Activated naive CD4-positive, alpha-beta T cell treated with anti-CD3 and anti-CD28 coated beads, Interleukin-2, amount 10 ng/mL, durations not matched to agents 7 days and 5 days (primary cell): Measurements from ENCODE around the gene KIF1B.
"Not testable (repeated sequence)": the region's sequence is repeated elsewhere in the genome, so short reads cannot be mapped to it uniquely, and the experiment has no call there.

Experiments used
- CTCF ChIA-PET: fragments of 350-600 bp; sonication (Branson Sonifier 250); formaldehyde crosslinking; loops from one replicate; lab custom pipeline; 2021; ENCODE audit warnings: antibody characterized with exemption; lab: Charles Lee
- DNase-seq: peaks from one replicate; pipeline ENCODE4 v3.0.0-alpha.2; 2020
- H3K27ac Mint-ChIP-seq: one replicate; pipeline ENCODE4 v1.8.0; 2021; ENCODE audit warnings: mild to moderate bottlenecking, moderate library complexity, mixed read lengths
- H3K27me3 Mint-ChIP-seq: one replicate; pipeline ENCODE4 v1.8.0; 2021; ENCODE audit warnings: mild to moderate bottlenecking, mixed read lengths
- H3K36me3 Mint-ChIP-seq: one replicate; pipeline ENCODE4 v1.8.0; 2021; ENCODE audit warnings: mixed read lengths
- H3K4me1 Mint-ChIP-seq: one replicate; pipeline ENCODE4 v1.8.0; 2021; ENCODE audit warnings: mixed read lengths
- H3K4me3 Mint-ChIP-seq: one replicate; pipeline ENCODE4 v1.8.0; 2021; ENCODE audit warnings: mild to moderate bottlenecking, moderate library complexity, mixed read lengths
- H3K9me3 Mint-ChIP-seq: one replicate; pipeline ENCODE4 v1.8.0; 2021; ENCODE audit warnings: mixed read lengths

The KIF1B gene

GRCh38 chr1:10207810-10208209 is 2.6 kb upstream of the KIF1B start:
- Mint-ChIP-seq H3K4me1 (peaks cover 23% of the 10 kb centered on the region), H3K9me3 (no peaks in the 10 kb centered on the region), H3K36me3 (no peaks in the 10 kb centered on the region), H3K4me3 (no peak overlapping the region), H3K27me3 (peaks cover 46% of the 10 kb centered on the region), H3K27ac (no peak overlapping the region)
- no peak for DNase-seq
- CTCF ChIA-PET = interaction anchor here (0.8 to 3.3 kb wide), 3 partner anchors 122 to 258 kb away, joined by 3 to 19 read pairs (median 14); no protein-coding TSS in a partner anchor

- peaks cover 26% of the 10 kb centered on the region for H3K4me1 Mint-ChIP-seq
- CTCF ChIA-PET = interaction anchor here (0.7 to 3.3 kb wide), 7 partner anchors 8 to 132 kb away, joined by 3 to 19 read pairs (median 6); no protein-coding TSS in a partner anchor
- no peak overlapping the region for H3K27ac Mint-ChIP-seq
- no peaks in the 10 kb centered on the region for H3K36me3 Mint-ChIP-seq
- peaks cover 46% of the 10 kb centered on the region for H3K27me3 Mint-ChIP-seq
- no peaks in the 10 kb centered on the region for H3K9me3 Mint-ChIP-seq
- peak overlapping the region; percentile 34 for H3K4me3 Mint-ChIP-seq
- DNase-seq = no peak
Observed at GRCh38 chr1:10208537-10208936, 1.8 kb upstream of the KIF1B start.

GRCh38 chr1:10209590-10209904 is 823 bp upstream of the KIF1B start:
- CTCF ChIA-PET = interaction anchor here (0.6 to 3.3 kb wide), 24 partner anchors 8 to 280 kb away, joined by 3 to 19 read pairs (median 4); partner anchors contain the start of gene CENPS
- Mint-ChIP-seq H3K27ac (no peak overlapping the region), H3K9me3 (no peaks in the 10 kb centered on the region), H3K36me3 (no peaks in the 10 kb centered on the region), H3K27me3 (peaks cover 42% of the 10 kb centered on the region), H3K4me1 (peaks cover 26% of the 10 kb centered on the region), H3K4me3 (peak overlapping the region; percentile 78)
- DNase-seq = no peak

- Mint-ChIP-seq H3K27me3 (peaks cover 36% of the 10 kb centered on the region), H3K4me1 (peaks cover 34% of the 10 kb centered on the region), H3K9me3 (no peaks in the 10 kb centered on the region), H3K27ac (peak overlapping the region; percentile 65), H3K4me3 (peak overlapping the region; percentile 74), H3K36me3 (no peaks in the 10 kb centered on the region)
- CTCF ChIA-PET = interaction anchor here (0.6 to 3.3 kb wide), 19 partner anchors 9 to 286 kb away, joined by 3 to 19 read pairs (median 5); partner anchors contain the start of genes CENPS and UBE4B
- peak; percentile 24 for DNase-seq
Observed at GRCh38 chr1:10210841-10211804, 753 bp downstream of the KIF1B start.

GRCh38 chr1:10211805-10212410 is 1.5 kb downstream of the KIF1B start:
- CTCF ChIA-PET = no interaction called here

GRCh38 chr1:10212476-10212875 is 2.1 kb downstream of the KIF1B start:
- Mint-ChIP-seq H3K9me3 (no peaks in the 10 kb centered on the region), H3K4me1 (peaks cover 40% of the 10 kb centered on the region), H3K27ac (no peak overlapping the region), H3K4me3 (peak overlapping the region; percentile 74), H3K36me3 (no peaks in the 10 kb centered on the region), H3K27me3 (peaks cover 30% of the 10 kb centered on the region)
- CTCF ChIA-PET = interaction anchor here (0.6 kb wide), 1 partner anchor 128 kb away, joined by 3 read pairs; no protein-coding TSS in a partner anchor
- no peak for DNase-seq

More at GRCh38 chr1:10211805-10212410, 1.5 kb downstream of the KIF1B start:
- no peaks in the 10 kb centered on the region for H3K9me3 Mint-ChIP-seq
- H3K27ac Mint-ChIP-seq = peak overlapping the region; percentile 3
- H3K4me1 Mint-ChIP-seq = peaks cover 40% of the 10 kb centered on the region
- H3K27me3 Mint-ChIP-seq = peaks cover 35% of the 10 kb centered on the region
- no peak for DNase-seq
- peak overlapping the region; percentile 74 for H3K4me3 Mint-ChIP-seq
- no peaks in the 10 kb centered on the region for H3K36me3 Mint-ChIP-seq

- Mint-ChIP-seq H3K4me3 (no peak overlapping the region), H3K27ac (no peak overlapping the region), H3K27me3 (peaks cover 22% of the 10 kb centered on the region), H3K4me1 (peaks cover 40% of the 10 kb centered on the region), H3K36me3 (no peaks in the 10 kb centered on the region), H3K9me3 (no peaks in the 10 kb centered on the region)
- CTCF ChIA-PET = no interaction called here
- DNase-seq = no peak
Observed at GRCh38 chr1:10213186-10213705, 2.9 kb downstream of the KIF1B start.

- CTCF ChIA-PET = interaction anchor here (0.9 kb wide), 1 partner anchor 70 kb away, joined by 4 read pairs; no protein-coding TSS in a partner anchor
- peak overlapping the region; percentile 6 for H3K27ac Mint-ChIP-seq
- peak overlapping the region; percentile 4 for H3K4me3 Mint-ChIP-seq
- DNase-seq = no peak
- peaks cover 6% of the 10 kb centered on the region for H3K27me3 Mint-ChIP-seq
- peaks cover 31% of the 10 kb centered on the region for H3K4me1 Mint-ChIP-seq
- H3K36me3 Mint-ChIP-seq = no peaks in the 10 kb centered on the region
- H3K9me3 Mint-ChIP-seq = no peaks in the 10 kb centered on the region
Observed at GRCh38 chr1:10216090-10216749, 5.8 kb downstream of the KIF1B start.

- Mint-ChIP-seq H3K4me3 (no peak overlapping the region), H3K27me3 (no peaks in the 10 kb centered on the region), H3K9me3 (no peaks in the 10 kb centered on the region), H3K27ac (no peak overlapping the region), H3K36me3 (no peaks in the 10 kb centered on the region), H3K4me1 (peaks cover 17% of the 10 kb centered on the region)
- no peak for DNase-seq
- CTCF ChIA-PET = no interaction called here
Observed at GRCh38 chr1:10217748-10218441, 7.5 kb downstream of the KIF1B start.

- no peak for DNase-seq
- CTCF ChIA-PET = interaction anchor here (1.9 kb wide), 1 partner anchor 10 kb away, joined by 5 read pairs; the partner anchor contains the start of gene KIF1B
- Mint-ChIP-seq H3K27me3 (no peaks in the 10 kb centered on the region), H3K4me3 (no peak overlapping the region), H3K36me3 (no peaks in the 10 kb centered on the region), H3K27ac (no peak overlapping the region), H3K9me3 (no peaks in the 10 kb centered on the region), H3K4me1 (peaks cover 14% of the 10 kb centered on the region)
Observed at GRCh38 chr1:10220200-10220599, 9.8 kb downstream of the KIF1B start.

GRCh38 chr1:10220657-10221056 is 10.3 kb downstream of the KIF1B start:
- not testable (repeated sequence) for H3K27me3 Mint-ChIP-seq, H3K27ac Mint-ChIP-seq, H3K4me3 Mint-ChIP-seq, H3K9me3 Mint-ChIP-seq, H3K36me3 Mint-ChIP-seq, DNase-seq
- H3K4me1 Mint-ChIP-seq = peaks cover 11% of the 10 kb centered on the region
- CTCF ChIA-PET = interaction anchor here (1.9 kb wide), 1 partner anchor 11 kb away, joined by 5 read pairs; the partner anchor contains the start of gene KIF1B

GRCh38 chr1:10225573-10225972 is 15.2 kb downstream of the KIF1B start:
- CTCF ChIA-PET = interaction anchor here (1.9 kb wide), 1 partner anchor 16 kb away, joined by 8 read pairs; the partner anchor contains the start of gene KIF1B
- no peak for DNase-seq
- Mint-ChIP-seq H3K4me1 (no peaks in the 10 kb centered on the region), H3K27ac (no peak overlapping the region), H3K9me3 (no peaks in the 10 kb centered on the region), H3K4me3 (no peak overlapping the region), H3K27me3 (no peaks in the 10 kb centered on the region), H3K36me3 (no peaks in the 10 kb centered on the region)

- Mint-ChIP-seq H3K27ac (no peak overlapping the region), H3K4me3 (no peak overlapping the region), H3K4me1 (no peaks in the 10 kb centered on the region), H3K36me3 (no peaks in the 10 kb centered on the region), H3K9me3 (no peaks in the 10 kb centered on the region), H3K27me3 (no peaks in the 10 kb centered on the region)
- CTCF ChIA-PET = interaction anchor here (0.7 kb wide), 1 partner anchor 354 kb away, joined by 3 read pairs; no protein-coding TSS in a partner anchor
- no peak for DNase-seq
Observed at GRCh38 chr1:10228528-10228927, 18.2 kb downstream of the KIF1B start.
